Fibroblast of villous mesenchyme (primary cell): ENCODE data around the gene LYAR. TPM values are rescaled to one million over a fixed set of nuclear protein-coding genes. Genes with fewer than 3 reads are reported as not detected.
A peak's percentile ranks its signal among the peaks of the same experiment; 100 is the strongest.

Experiments used
- DNase-seq: peaks from one replicate; pipeline ENCODE4 v3.0.0-alpha.2; 2010; ENCODE audit warnings: low read depth
- H3K4me3 ChIP-seq: 2 replicates; pipeline ENCODE4 v1.5.1; 2011; ENCODE audit warnings: low read depth, mild to moderate bottlenecking, low read length
- CTCF ChIP-seq: IDR thresholded peaks from 2 replicates; pipeline ENCODE4 v1.5.1; 2012; ENCODE audit warnings: low read depth, mild to moderate bottlenecking, low read length; ENCODE audit not compliant: insufficient read depth
- total RNA-seq: library from RNA; depleted of rRNA; stranded (reverse); fragments of >200 nt; gene quantifications from 2 replicates; pipeline ENCODE4 v1.2.3, GENCODE V29; 2012

The LYAR gene
- total RNA-seq, 1 donor: 12.1 TPM

DNA sequence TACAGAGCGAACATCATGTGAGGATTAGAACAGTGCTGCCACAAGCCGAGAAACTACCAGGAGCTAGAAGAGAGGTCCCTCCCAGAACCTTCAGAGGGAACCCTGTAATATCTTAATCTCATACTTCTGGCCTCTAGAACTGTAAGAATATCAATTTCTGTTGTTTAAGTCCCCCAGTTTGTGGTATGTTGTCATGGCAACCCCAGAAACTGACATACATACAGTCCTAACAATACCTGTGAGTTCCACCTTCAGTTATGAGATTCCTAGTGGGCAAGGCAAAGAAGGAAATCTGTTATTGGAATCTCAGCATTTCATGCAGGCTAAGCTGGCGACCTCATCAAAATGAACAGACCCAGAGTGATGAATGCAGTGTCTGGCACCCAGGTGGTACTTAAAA, 42.6 kb upstream of the LYAR start:
- TF ChIP-seq CTCF: no peak
- no peak for DNase-seq
- H3K4me3 ChIP-seq: no peak overlapping the region

DNA sequence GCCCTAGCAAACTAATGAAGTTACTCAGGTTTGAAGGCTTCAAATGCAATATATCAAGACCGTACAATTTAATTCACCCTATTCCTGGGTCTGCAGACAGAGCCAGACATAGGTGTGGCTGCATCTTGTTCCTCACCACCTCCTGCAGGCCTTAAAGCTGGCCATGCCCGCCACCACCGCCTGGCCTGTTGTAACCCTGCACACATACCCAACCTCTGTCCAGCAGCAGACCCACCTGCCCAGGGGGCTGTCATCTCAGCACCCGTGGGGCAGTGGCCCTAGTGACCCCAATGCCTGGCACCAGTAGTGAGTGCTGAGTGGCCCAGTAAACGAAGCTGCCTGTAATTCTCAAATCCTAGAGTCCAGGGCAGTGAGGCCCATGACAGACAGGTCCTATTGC, 40.8 kb upstream of the LYAR start:
- no peak for TF ChIP-seq CTCF
- DNase-seq: no peak
- no peak overlapping the region for H3K4me3 ChIP-seq

GRCh38 chr4:4329496-4329895, 39.5 kb upstream of the LYAR start:
- H3K4me3 ChIP-seq: no peak overlapping the region
- DNase-seq: no peak

GRCh38 chr4:4328840-4329239, 38.9 kb upstream of the LYAR start:
- TF ChIP-seq CTCF: no peak
- no peak for DNase-seq
- H3K4me3 ChIP-seq: no peak overlapping the region

More at GRCh38 chr4:4329496-4329895, 39.5 kb upstream of the LYAR start:
- TF ChIP-seq CTCF: no peak

GRCh38 chr4:4328206-4328605, 38.3 kb upstream of the LYAR start:
- TF ChIP-seq CTCF: no peak
- H3K4me3 ChIP-seq: no peak overlapping the region
- no peak for DNase-seq

- DNase-seq: peak; percentile 47
- H3K4me3 ChIP-seq: no peak overlapping the region
- peak; percentile 62 for TF ChIP-seq CTCF
Observed at GRCh38 chr4:4327652-4328121, 37.7 kb upstream of the LYAR start.

- H3K4me3 ChIP-seq: no peak overlapping the region
- TF ChIP-seq CTCF: no peak
- no peak for DNase-seq
Observed at GRCh38 chr4:4326166-4326565, 36.2 kb upstream of the LYAR start.
